ENCODE results near the gene PSMD7.

- TF ChIP-seq, protein P1, sequence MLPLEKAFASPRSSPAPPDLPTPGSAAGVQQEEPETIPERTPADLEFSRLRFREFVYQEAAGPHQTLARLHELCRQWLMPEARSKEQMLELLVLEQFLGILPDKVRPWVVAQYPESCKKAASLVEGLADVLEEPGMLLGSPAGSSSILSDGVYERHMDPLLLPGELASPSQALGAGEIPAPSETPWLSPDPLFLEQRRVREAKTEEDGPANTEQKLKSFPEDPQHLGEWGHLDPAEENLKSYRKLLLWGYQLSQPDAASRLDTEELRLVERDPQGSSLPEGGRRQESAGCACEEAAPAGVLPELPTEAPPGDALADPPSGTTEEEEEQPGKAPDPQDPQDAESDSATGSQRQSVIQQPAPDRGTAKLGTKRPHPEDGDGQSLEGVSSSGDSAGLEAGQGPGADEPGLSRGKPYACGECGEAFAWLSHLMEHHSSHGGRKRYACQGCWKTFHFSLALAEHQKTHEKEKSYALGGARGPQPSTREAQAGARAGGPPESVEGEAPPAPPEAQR (CRISPR knock-in tag; IDR thresholded peaks at IDR 0.05), result no peak
- TF ChIP-seq, protein P2, sequence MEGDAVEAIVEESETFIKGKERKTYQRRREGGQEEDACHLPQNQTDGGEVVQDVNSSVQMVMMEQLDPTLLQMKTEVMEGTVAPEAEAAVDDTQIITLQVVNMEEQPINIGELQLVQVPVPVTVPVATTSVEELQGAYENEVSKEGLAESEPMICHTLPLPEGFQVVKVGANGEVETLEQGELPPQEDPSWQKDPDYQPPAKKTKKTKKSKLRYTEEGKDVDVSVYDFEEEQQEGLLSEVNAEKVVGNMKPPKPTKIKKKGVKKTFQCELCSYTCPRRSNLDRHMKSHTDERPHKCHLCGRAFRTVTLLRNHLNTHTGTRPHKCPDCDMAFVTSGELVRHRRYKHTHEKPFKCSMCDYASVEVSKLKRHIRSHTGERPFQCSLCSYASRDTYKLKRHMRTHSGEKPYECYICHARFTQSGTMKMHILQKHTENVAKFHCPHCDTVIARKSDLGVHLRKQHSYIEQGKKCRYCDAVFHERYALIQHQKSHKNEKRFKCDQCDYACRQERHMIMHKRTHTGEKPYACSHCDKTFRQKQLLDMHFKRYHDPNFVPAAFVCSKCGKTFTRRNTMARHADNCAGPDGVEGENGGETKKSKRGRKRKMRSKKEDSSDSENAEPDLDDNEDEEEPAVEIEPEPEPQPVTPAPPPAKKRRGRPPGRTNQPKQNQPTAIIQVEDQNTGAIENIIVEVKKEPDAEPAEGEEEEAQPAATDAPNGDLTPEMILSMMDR (IDR thresholded peaks at IDR 0.05), result no peak
- TF ChIP-seq, protein P3, sequence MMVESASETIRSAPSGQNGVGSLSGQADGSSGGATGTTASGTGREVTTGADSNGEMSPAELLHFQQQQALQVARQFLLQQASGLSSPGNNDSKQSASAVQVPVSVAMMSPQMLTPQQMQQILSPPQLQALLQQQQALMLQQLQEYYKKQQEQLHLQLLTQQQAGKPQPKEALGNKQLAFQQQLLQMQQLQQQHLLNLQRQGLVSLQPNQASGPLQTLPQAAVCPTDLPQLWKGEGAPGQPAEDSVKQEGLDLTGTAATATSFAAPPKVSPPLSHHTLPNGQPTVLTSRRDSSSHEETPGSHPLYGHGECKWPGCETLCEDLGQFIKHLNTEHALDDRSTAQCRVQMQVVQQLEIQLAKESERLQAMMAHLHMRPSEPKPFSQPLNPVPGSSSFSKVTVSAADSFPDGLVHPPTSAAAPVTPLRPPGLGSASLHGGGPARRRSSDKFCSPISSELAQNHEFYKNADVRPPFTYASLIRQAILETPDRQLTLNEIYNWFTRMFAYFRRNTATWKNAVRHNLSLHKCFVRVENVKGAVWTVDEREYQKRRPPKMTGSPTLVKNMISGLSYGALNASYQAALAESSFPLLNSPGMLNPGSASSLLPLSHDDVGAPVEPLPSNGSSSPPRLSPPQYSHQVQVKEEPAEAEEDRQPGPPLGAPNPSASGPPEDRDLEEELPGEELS (CRISPR knock-in tag; IDR thresholded peaks at IDR 0.05), result no peak
- TF ChIP-seq ERG (CRISPR knock-in tag; IDR thresholded peaks at IDR 0.05) (no peak), FOXP1 (CRISPR knock-in tag; IDR thresholded peaks at IDR 0.05; ENCODE audit: borderline replicate concordance) (no peak)
Measured at GRCh38 chr16:74291176-74291575, 5.4 kb upstream of the PSMD7 start.

Measured in WTC11 (cell line).